GM18861 (cell line): ENCODE results near the gene HCFC1.

Experiments used
- ATAC-seq: cut with Tn5 transposase; IDR thresholded peaks from one replicate; pipeline ENCODE4 v1.9.1; 2021; ENCODE audit not compliant: unreplicated experiment

The HCFC1 gene

DNA sequence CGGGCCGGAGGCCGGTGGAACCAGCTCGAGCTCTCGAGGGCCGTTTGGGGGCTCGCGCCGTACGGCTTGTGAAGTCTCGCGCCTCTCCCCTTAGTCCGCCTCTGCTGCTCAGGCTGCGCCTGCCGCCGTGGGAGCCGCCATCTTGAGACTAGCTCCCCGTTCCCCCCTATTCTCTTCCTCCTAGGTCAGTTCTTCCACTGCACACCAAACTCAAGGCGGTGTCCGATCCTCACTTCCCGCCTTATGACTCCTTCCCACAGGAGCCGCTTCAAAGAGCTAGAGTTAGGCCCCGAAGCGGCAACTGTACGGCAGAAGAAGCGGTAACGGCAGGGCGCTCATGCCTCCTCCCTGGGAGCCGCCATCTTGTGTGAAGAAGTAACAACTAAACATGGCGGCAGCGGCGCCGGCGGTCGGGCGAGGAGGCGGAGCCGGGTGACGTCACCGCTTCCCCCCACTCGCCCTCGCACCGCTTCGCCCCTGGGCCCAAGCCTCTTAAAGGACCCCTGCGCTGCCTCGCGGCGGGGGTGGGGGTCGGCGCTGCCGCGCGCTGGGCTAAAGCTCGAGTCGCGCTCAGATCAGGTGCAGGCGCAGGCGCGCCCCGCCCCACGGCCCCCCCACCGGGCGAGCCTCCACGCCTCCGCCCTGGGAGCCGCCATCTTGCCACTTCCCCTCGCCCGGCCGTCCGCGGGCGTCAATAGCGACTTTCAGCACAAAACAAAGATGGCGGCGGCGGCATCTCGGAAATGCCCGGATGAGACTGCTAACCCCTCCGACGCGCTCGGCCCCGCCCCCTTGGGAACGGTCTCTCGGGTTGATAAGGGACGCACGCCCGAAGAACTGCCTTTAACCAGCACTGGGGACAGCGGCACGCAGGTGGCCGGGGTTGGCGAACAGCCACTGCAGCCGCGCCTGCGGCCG, at the start of gene HCFC1:
HCFC1 (minus strand) TSS at position 369 of the 918 bp plus-strand sequence. CDS start 978 bp downstream, outside the sequence.
- ATAC-seq = peak; percentile 28

DNA sequence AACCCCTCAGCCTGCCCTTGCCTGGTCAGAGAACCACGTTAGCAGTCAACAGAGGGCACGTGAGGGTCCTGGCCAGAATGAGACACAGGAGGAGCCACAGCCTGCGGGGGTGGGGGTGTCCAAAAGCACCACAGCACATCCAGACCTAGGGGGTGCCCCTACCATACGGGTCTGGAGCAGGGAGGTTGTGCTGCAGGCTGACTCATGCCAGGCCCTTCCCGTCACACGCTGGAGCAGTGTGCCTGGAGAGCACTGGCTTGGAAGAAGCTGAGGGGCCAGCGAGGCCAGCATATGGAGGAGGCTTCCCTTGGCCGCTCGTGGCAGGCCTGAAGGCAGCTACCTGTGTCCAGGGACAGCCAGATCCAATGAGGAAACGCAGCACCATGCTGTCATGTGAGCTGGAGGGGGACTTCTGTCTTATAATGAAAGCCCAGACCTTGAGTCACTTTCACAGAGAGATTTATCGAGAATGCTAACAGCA, 49.6 kb upstream of the HCFC1 start:
- ATAC-seq = no peak

DNA sequence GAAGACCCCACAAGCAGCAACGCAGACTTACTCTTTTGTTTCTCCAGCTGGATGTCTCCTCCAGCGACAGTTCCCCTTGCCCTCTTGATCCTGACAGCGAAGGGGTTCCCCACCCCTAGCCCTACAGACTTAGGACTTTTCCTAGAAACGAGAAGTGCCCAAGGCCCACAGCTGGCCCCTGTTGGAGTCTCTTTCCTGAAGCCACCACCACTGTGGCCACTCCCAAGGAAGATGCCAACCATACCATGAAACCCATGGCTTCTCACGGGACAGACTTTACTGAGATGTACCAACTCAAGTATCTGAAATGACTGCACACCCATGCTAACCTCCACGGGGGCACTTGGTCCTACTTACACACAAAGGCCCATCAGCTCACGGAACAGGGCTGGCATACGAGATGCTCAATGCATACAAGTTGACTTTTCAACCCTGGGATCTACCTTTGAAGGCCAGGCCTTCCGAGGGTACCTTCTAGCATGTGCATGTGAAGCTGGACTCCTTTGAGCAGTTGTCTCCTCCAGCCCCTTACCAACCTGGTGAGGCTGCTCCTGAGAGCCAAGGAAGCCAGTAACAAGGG, 49.0 kb upstream of the HCFC1 start:
- ATAC-seq = no peak

DNA sequence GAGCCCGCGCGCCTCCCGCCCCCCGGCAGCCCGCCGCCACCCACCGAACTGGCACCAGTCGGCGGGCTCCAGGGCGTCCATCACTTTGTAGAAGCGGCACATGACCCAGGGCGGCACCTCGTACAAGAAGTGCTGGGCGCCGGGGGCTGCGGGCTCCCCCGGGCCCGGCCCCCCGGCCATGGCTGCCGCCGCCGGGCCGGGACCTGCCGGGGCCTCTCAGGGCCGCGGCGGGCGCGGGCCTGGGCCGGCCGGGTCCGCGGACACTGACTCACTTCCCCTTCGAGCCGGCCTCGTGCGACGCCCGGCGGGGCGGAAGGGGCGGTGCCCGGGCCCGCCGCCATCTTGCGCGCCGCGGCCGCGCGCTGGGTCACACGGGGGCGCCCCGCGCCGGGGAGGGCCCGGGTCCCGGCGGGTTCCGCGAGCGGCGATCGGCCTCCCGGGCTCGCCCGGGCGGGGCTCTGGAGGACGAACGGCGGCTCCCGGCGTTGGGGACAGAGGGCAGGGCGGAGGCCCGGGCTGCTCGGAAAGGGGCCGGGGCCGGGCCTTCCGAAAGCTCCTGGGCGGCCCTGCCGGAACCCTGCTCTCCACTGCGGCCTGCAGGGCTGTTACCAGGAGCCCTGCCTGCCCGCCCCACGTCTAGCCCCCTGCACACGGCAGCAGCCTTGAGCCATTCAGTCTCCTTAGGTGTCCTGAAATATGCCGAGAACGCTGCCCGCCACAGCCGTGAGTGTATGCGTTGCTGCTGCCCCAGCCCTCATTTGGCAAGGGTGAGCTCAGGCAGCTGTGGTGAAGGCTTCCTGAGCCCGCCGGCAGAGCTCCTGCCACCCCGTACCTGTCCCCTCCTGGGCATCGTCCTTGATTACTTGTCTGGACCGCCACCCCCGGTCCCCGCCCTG, 48.3 kb upstream of the HCFC1 start, which contains the start of gene IRAK1:
IRAK1 (minus strand) TSS at position 270 of the 896 bp plus-strand sequence; CDS start at position 180, 90 bp downstream.
- peak; percentile 40 for ATAC-seq

DNA sequence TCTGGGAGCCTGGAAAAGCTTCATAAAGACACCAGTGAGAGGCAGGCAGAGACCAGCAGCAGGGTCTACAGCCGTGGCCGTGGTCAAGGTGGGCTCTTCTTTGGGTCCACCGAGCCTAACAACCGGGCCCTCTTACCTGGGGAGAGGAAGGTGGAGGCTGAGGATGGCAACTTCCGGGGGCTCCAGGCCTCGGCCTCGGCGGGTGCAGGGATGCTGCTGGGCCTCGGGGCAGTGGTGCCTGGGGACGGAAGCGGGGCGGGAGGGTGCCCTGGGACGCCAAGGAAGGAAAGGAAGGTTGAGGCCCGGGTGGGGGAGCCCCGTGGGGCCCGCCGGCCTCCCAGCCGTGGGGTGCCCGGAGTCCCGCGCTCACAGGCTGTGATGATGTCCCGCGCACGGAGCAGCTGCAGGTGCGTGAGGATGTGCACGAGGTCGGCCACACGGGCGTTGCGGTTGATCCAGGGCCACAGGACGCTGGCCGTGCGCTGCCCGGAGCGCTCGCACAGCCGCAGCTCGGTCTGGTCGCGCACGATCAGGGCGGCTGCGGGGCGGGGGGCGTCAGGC, 47.5 kb upstream of the HCFC1 start:
- ATAC-seq = no peak

DNA sequence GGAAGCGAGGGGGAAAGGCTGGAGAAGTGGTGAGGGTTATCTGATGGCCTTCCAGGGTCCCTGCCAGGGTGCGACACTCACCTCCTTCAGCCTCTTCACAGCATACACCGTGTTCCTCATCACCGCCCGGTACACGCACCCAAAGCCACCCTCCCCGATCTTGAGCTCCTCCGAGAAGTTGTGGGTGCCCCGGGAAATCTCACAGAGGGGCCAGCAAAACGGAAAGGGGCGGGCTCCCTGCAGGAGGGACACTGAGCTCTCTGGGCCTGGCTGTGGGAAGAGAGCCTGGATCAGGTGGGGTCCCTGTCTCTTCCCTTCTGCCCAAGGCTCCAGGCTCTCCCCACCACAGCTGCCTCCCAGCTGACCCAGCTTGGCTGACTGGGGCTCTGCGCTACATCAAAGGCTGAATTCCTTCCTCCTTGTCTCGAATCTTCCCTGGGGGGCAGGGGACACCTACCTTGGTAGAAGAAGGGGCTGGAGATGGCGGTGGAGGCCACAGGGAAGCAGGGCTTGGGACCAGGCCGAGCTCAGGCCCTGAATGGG, 47.0 kb upstream of the HCFC1 start:
- ATAC-seq = no peak

DNA sequence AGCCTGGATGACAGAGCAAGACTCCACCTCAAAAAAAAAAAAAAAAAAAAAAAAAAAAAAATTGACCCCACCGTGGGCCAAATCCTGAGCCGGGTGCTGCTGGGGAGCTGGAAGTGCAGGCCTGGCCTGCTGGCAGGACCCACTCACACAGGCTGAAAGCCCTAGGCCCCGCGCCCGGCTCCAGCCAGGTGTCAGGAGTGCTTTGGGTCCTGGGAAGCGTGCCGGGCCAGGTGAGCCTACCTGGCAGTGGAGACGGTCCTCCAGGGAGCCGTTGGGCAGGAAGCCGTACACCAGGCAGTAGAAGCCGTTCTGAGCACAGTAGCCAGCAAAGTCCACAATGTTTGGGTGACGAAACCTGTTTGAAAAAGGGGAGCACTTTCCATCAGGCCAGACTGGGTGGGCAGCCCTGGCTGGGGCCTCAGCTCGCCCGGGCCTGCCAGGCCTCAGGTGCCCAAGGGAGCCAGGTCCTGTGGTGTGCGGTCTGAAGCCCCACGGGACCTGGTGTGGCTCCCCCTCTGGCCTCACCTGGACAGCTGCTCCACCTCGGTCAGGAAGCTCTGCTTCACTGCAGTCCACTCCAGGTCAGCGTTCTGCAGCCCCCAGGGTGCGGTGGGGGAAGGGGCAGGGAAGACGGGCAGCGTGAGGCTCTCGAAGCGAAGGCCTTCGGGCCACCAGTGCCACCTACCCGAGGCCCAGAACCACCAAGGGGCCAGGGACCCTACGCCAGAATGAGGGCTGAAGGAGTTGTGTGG, 46.3 kb upstream of the HCFC1 start:
- no peak for ATAC-seq

DNA sequence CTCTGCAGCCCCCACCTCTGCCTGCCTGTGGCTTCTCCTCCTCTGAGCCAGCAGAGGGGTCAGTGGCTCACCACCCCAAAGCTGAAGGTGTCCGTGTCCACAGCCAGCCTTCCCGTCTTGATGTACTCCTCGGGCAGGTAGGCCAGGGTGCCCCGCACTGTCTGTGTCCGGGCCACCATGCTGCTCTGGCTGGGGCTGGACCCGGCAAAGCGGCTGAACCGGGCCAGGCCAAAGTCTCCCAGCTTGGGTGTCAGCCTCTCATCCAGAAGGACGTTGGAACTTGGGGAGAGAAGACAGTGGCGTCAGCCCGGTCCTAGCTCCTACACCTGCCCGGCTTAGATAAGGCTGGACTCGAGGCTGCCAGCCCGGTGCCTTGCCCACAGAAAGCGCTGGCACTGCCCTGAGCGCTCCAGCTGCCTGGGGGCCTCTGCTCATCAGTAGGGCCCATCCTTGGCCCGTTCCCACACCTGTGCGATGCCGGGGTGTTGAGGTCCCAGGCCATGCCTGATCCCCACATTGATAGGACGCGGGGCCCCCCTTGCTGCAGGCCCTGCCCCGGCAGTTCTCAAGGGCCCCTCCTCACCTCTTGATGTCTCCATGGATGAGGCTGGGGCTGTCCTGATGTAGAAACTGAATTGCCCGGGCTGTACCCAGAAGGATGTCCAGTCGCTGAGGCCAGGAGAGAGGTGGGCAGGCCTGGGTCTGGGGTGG, 44.9 kb upstream of the HCFC1 start:
- no peak for ATAC-seq

DNA sequence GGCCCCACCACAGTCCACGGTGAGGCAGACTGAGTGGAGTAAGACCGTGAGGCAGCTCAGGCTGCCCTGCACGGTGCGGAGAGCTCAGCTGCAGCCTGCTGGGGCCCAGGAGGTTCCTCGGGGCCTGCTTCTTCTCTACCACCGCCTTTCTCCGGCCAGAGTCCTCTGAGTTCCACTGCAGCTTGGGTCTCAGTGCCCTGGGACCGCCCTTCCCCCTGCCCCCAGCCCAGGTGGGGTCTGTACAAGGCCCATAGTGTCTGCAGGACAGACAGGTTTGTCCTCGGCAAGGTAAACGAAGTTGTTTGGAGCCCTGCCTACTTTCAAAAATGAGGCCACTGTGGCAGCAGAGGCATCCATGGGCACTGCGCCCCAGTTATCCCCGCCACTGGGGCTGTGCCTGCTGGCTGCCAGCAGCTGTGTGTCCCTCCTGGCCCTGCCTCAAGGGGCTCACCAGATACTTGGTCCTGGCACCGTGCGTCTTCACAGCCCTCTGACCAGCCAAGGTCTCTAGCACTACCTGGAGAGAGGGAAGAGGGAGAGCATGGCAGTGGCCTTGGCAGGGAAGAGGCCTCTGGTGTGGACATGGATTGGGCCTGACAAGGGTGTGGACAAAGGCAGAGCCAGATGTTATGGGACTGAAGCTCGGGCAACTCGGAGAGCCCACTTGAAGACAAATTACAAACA, 44.1 kb upstream of the HCFC1 start:
- no peak for ATAC-seq

DNA sequence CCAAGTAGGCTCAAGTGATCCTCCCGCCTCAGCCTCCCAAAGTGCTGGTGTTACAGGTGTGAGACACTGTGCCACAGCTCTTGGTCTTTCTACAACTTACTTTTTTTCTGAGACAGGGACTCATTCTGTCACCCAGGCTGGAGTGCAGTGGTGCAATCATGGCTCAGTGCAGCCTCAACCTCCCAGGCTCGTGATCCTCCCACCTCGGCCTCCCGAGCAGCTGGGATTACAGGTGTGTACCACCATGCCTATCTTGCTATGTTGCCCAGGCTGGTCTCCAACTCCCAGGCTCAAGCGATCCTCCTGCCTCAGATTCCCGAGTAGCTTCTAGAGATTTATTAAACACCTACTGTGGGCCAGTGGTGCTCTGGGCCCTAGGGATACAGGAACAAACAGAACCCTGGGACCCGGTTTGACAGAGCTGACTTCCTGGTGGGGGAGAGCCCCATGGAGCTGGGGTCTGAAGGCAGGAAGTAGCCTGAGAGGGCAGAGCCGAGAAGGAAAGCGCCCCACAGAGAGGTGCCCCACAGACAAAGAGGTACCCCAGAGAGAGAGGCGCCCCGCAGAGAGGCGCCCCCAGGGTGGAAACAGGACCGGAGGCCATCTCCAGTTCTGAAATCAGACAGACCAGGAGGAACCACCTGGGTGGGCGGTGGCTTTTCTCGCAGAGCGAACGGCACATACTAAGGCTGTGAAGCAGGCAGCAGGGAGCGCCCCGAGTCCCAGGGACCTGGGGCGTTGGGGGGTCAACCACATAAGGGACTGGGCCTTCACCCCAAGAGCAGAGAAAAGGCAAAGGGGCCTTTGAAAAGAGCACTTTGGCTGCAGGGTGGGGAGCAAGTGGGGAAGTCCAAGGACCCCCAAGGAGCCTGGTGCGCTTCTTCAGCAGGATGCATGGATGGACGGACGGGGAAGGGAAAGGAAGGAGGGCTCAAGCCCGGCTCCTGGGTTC, 43.1 kb upstream of the HCFC1 start:
- no peak for ATAC-seq

DNA sequence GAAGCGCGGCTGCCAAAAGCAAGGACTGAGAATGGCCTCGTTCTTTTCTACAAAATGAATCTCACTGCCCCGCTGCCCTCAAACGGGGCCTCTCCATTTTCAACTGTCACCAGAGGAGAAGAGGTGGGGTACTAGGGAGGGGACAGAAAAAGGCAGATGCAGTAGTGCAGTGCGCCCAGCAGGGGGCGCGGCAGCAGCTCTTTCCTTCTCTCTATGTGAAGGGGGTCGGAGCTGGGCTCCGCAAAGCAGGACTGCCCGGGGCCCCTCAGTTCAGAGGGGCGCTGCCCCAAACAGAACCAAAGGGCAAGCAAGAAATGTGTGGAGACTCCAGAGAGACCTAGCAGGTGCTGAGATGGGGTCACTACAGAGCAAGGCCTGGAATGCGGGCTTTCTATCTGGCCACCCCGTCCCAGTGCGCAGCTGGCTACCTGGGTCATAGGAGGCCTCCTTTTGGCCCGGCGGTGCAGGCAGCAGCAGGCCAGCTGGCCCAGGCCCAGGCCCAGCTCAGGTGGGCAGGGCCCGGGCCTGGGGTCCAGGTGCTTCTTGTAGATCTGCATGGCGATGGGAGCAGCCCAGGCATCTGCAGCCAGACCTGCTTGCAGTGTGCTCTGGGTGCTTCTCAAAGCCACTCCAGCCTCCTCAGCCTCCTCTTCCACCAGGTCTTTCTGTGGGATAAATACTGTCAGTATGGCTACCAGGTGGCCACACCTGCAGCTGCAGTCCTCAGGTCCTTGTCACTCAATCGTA, 42.2 kb upstream of the HCFC1 start:
- ATAC-seq = no peak

DNA sequence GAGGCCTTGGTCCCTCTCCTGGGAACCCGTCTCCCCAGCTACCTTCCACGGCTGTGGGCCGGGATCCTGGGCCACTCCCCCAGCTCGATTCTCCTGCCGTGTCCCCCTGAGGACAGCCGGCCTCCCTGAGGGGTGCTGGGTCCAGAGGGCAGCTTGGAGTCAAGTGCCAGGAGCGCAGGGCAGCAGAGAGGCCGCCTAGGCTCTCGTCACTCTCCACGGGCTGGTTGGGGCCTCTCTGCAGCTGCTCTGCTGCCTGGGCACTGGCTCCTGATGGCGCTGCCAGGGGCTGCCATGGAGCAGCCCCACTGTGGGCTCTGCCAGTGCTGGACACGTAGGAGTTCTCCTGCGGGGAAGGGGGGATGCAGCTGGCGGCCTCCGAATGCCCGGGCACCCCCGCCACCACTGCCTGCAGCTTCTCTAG, 41.4 kb upstream of the HCFC1 start:
- ATAC-seq = no peak

DNA sequence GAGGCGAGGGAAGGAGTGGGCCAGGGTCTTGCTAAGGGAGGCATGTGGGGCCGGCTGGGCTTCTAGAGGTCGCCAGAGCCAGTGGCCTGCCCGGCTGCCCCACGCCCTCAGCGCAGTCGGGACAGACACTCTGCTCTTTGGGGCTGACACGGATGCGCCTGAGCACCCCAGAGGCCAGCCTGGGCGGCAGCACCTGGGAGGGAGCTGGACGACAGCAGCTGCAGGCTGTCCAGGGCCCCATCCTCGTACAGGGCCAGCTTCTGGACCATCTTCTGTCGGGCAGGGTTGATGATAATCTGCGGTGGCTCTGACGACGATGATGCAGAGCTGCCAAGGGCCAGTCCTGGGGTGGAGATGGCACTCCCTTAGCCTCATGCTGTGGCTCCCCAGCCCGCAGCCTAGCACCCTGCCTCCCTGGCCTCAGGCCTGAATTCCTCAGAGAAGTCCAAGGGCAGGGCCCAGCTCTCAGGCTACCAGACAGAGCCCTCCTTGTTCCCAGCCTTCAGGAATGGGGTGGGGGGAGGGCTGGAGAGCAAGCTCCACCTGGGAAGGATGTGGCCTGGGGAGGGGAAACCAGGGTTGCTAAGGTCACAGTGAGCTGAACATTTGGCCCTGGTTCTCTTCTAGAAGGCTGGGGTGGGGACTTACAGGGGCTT, 40.8 kb upstream of the HCFC1 start:
- no peak for ATAC-seq

DNA sequence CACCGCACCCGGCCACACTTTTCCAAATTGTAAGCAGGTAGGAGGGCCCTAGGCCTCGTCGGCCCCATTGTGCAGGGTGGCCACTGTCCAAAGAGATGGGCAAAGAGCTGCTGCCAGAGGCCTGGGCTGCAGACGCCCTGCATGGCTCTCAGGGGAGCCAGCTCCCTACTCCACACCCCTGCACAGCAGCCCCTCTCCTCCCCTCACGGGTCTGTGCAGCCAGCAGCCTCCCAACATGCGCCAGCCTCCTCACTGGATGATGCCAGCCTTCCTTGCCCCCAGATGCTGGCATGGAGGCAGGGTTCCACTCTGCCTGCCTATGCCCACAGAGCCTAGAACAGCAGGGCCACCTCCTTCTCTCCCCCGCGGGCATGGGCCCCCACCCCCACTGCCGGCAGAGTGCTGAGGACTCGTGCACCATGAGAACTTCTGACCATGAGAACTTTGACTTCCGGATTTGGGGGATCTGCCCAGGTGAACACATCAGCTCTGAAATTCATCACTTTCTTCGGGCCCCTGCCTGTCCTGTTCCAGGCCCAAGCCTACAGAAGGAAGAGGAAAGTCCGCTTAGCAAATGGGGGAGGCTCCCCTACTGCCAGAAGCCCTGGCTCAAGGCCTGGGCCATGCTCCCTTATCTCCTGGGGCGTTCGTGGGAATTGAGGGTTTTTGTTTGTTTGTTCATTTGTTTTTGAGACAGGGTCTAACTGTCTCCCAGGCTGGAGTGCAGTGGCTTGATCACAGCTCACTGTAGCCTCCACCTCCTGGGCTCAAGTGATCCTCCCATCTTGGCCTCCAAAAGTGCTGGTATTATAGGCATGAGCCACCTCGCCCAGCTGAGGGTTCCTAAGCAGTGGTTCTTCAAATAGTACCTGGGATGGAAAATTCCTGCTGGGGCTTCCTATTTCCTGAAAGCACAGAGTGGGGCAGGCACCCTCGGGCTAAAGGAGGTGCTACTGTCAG, 40.0 kb upstream of the HCFC1 start:
- ATAC-seq = no peak
